Ishikawa (cell line): ENCODE data around the gene RASIP1.

Source experiments
- CEBPB ChIP-seq: IDR thresholded peaks from 2 replicates; pipeline ENCODE4 v1.6.1; 2012
- CREB1 ChIP-seq: IDR thresholded peaks from 2 replicates; pipeline ENCODE4 v1.6.1; 2012; ENCODE audit warnings: low read depth
- EGR1 ChIP-seq: IDR thresholded peaks from 2 replicates; pipeline ENCODE4 v1.6.1; 2012
- EP300 ChIP-seq: IDR thresholded peaks from 2 replicates; pipeline ENCODE4 v1.6.1; 2012; ENCODE audit warnings: borderline replicate concordance
- FOXM1 ChIP-seq: IDR thresholded peaks from 2 replicates; pipeline ENCODE4 v1.6.1; 2012; ENCODE audit warnings: low read depth, borderline replicate concordance
- RAD21 ChIP-seq: IDR thresholded peaks from 2 replicates; pipeline ENCODE4 v1.6.1; 2012; ENCODE audit warnings: low read depth
- REST ChIP-seq: IDR thresholded peaks from 2 replicates; pipeline ENCODE4 v1.6.1; 2012; ENCODE audit warnings: low read depth, mild to moderate bottlenecking
- TEAD4 ChIP-seq: IDR thresholded peaks from 2 replicates; pipeline ENCODE4 v1.6.1; 2012
- USF1 ChIP-seq: IDR thresholded peaks from 2 replicates; pipeline ENCODE4 v1.6.1; 2012
- YY1 ChIP-seq: IDR thresholded peaks from 2 replicates; pipeline ENCODE4 v1.6.1; 2012; ENCODE audit warnings: low read depth
- TF ChIP-seq, protein P1 (sequence below): IDR thresholded peaks from 2 replicates; pipeline ENCODE4 v1.6.1; 2012

GRCh38 chr19:48756212-48756611 is 15.8 kb upstream of the RASIP1 start:
- TF ChIP-seq TEAD4 (no peak), RAD21 (no peak), REST (no peak), EP300 (no peak), FOXM1 (no peak), CEBPB (no peak), YY1 (no peak), EGR1 (no peak), CREB1 (no peak), USF1 (no peak)
- TF ChIP-seq, protein P1, sequence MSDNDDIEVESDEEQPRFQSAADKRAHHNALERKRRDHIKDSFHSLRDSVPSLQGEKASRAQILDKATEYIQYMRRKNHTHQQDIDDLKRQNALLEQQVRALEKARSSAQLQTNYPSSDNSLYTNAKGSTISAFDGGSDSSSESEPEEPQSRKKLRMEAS = no peak
